K562 treated with DMSO at 1 percent for 48 hours (cell line): ENCODE measurements around the gene C20orf96. TPM values are rescaled to one million over a fixed set of nuclear protein-coding genes. Genes with fewer than 3 reads are reported as not detected.

Experiments used
- total RNA-seq: library from RNA; unstranded; fragments of 300-600 nt; gene quantifications from 2 replicates; pipeline ENCODE4 v1.2.3, GENCODE V29; 2022; ENCODE audit warnings: low replicate concordance; ENCODE audit errors: extremely low read depth

Gene C20orf96, protein sequence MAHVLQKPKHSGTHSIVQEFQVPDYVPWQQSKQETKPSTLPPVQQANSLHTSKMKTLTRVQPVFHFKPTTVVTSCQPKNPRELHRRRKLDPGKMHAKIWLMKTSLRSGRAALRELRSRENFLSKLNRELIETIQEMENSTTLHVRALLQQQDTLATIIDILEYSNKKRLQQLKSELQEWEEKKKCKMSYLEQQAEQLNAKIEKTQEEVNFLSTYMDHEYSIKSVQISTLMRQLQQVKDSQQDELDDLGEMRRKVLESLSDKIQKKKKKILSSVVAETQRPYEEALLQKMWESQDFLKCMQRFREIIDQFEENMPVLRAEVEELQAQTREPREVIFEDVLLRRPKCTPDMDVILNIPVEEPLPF
- not detected in 2 replicates for total RNA-seq

DNA sequence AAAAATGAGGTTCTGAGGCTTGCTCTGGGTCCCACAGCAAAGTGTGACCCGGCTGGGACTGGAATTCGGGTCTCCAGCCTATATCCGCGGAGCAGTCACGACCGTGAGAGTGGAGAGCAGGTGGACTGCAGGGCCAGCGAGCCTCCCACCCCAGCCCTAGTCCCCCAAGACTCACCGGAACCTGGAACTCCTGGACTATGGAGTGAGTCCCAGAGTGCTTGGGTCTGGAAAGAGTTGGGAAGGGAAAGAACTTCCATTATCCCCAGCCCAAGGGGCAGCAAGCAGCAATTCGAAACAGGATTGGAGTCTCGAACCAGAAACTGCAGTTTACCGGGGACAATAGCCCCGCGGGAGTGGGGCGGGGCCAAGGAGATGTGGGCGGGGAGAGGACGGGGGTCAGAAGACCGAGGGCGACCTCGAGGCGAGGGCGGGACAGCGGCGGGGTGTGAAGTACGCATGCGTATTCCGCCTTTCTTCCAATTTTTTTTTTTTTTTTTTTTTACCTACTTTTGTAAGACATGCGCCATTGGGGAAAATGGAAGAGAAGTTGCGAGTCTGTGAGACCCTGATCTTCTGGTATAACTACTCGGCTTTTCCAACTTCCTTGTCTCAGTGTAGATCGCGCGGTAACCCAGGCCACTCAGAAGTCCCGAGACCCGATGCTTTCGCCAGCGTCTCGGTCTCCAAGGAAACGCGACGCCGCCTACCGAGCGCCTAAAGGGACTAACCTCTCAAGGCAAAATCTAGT lies at the start of gene C20orf96:
Gene C20orf96 (minus strand): TSS at position 667 of the 748 bp plus-strand sequence. CDS start 140 bp downstream, at position 527.

DNA sequence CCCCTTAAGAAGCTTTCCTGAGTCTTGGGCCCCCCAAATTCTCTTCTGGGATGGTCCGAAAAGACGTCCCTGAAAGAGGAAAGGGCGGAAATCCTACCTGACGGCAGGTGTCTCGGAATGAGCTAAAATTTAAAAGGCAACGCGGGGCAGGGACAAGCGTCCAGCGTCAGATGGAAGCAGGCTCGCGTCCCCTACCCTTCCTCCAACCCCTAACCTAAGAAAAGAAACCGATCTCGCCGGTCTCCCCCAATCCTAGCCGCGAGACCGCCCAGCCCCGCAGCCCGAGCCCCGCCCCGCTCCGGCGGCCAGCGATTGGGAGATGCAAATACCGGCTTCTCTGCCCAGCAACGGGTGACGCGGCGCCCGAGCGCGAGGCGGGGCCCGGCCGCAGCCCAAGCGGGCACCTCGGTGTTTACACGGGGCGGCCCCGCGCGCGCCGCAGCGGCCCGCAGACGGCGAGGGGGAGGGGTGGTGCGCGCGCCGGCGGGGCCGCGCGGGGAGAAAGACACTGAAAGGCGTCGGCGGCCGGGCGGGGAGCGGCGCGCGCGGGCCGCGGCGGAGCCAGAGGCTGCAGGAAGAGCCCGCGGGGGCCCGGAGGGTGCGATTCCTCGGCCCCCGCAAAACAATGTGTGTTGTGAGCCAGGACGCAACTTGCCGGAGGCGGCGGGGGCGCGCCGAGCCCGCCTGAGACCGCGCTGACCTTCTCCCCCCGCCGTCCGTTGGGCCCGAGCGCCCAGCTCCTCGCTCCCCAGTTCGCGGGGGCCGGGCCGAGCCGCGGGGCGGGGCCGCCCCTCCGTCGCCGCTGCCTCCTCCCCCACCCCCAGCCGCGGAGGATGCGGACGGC lies 34.7 kb upstream of the C20orf96 start, which contains the start of gene SOX12:
Gene SOX12 (plus strand): TSS at position 508 of the 844 bp plus-strand sequence. CDS start 373 bp downstream, outside the sequence.

DNA sequence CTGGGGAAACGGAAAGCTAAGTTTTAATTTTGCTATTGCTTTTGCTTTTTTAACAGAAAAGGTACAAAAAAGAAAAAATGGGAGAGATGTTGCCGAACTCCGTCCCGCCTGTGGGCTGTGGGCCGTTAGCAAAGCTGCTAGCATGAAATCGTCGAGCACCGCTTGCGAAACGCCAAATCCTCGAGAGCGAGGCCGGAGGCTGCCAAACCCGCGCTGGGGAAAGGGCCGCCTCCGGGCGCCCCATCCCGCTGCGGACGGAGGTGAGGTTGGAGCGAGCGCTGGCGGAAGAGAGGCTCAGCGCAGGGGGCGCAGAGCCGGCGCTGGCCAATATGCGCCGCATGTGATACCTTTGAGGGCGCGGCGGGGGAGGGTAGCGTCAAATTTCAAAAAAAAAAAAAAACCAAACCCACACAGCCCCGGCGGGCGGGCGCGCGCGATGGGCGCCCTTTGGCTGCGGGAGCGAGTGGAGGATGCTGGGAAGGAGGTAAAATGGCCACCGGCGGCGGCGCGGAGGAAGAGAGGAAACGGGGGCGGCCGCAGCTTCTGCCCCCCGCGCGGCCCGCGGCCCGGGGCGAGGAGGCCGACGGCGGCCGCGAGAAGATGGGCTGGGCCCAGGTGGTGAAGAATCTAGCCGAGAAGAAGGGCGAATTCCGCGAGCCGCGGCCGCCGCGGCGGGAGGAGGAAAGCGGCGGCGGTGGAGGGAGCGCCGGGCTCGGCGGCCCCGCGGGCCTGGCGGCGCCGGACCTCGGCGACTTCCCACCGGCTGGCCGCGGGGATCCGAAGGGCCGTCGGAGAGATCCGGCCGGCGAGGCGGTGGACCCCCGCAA lies 6.8 kb upstream of the C20orf96 start, which contains the start of gene ZCCHC3:
Gene ZCCHC3 (plus strand): TSS at position 473 of the 827 bp plus-strand sequence. CDS start 17 bp downstream, at position 490.

DNA sequence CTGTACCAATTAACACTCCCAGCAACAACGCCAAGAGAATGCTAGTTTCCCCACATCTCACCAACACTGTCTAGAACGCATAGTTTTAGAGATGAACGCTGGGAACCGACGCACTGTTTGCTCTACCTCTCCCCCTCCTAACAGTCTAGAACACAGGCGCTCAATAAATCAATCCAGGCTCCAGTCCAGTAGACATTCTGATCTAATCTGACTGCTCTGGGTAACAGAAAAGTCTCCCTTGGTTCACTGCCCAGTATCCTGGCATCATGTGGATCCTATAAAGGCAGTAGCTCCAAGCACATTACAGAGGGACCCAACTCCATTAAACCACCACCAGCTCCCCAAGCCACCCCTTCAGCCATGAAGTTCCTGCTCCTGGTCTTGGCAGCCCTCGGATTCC lies 33.1 kb downstream of the C20orf96 start, which contains the start of gene DEFB132:
Gene DEFB132 (plus strand): TSS at position 306 of the 400 bp plus-strand sequence. CDS start 55 bp downstream, at position 361.

DNA sequence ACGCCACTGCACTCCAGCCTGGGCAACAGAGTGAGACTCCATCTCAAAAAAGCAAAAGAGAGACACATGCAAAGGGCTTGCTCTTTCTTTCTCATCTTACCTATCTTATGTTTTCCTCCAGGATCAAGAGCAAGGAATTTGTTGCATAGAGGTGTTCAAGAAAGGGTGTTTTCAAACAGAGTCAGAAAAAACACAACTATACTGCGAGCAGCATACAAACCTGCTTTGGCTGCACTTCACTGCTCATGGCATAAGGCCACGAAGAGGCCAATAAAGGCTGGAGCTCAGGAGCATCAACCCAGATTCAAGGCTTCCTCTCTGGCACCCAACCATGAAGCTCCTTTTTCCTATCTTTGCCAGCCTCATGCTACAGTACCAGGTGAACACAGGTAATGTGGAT lies 63.6 kb downstream of the C20orf96 start, which contains the start of gene DEFB129:
Gene DEFB129 (plus strand): TSS at position 301 of the 400 bp plus-strand sequence. CDS start 31 bp downstream, at position 332.

Other genes starting within 250 kb of the C20orf96 start
- not detected in 2 replicates for gene DEFB125, start 203.1 kb downstream of the C20orf96 start, total RNA-seq
- not detected in 2 replicates for gene DEFB126, start 148.2 kb downstream of the C20orf96 start, total RNA-seq
- not detected in 2 replicates for gene DEFB127, start 133.3 kb downstream of the C20orf96 start, total RNA-seq
- gene DEFB128, start 101.0 kb downstream of the C20orf96 start, total RNA-seq = not detected in 2 replicates
- not detected in 2 replicates for gene DEFB129, start 63.5 kb downstream of the C20orf96 start, total RNA-seq
- gene DEFB132, start 33.0 kb downstream of the C20orf96 start, total RNA-seq = not detected in 2 replicates
- gene ZCCHC3, start 6.8 kb upstream of the C20orf96 start, total RNA-seq = not detected in 2 replicates
- gene SOX12, start 34.8 kb upstream of the C20orf96 start, total RNA-seq = not detected in 2 replicates
- gene NRSN2, start 56.4 kb upstream of the C20orf96 start, total RNA-seq = not detected in 2 replicates
- 154 TPM in 1 of 2 replicates, not detected in the other for gene TRIB3, start 90.0 kb upstream of the C20orf96 start, total RNA-seq
- gene RBCK1, start 117.5 kb upstream of the C20orf96 start, total RNA-seq = not detected in 2 replicates
- gene TBC1D20, start 171.8 kb upstream of the C20orf96 start, total RNA-seq = not detected in 2 replicates